Gastroesophageal sphincter (tissue), 4 donors: ENCODE results near the gene NEUROD2. TPM values are rescaled to one million over a fixed set of nuclear protein-coding genes. Genes with fewer than 3 reads are reported as not detected.

Experiments used
- total RNA-seq, 4 donors: library from RNA; depleted of rRNA; stranded (reverse); fragments of >200 nt; gene quantifications; one replicate each; pipeline ENCODE4 v1.1.0, GENCODE V29; 2016

The NEUROD2 gene
- total RNA-seq, 4 donors from 2014 or later, result not detected

Other genes with a start within 250 kb of the NEUROD2 start
- 10 to 100 TPM; 16.8 to 25.9 (median 21.5) TPM for gene FBXL20, start 206.3 kb downstream of the NEUROD2 start, total RNA-seq
- 10 to 100 TPM; 19.9 to 31.1 (median 25.1) TPM for gene MED1, start 156.7 kb downstream of the NEUROD2 start, total RNA-seq
- 10 to 100 TPM; 29.9 to 47.3 (median 38.2) TPM for gene CDK12, start 146.4 kb downstream of the NEUROD2 start, total RNA-seq
- gene PPP1R1B, start 19.0 kb upstream of the NEUROD2 start, total RNA-seq, result 10 to 100 TPM in 1 of 4 donors, 1 to 10 TPM in 3; 2.7 to 12.2 (median 8.6) TPM
- 10 to 100 TPM; 24.5 to 41.4 (median 27.5) TPM for gene STARD3, start 29.2 kb upstream of the NEUROD2 start, total RNA-seq
- 1 to 10 TPM in 3 of 4 donors, under 1 TPM in 1; 0.25 to 3.6 (median 1.5) TPM for gene TCAP, start 57.4 kb upstream of the NEUROD2 start, total RNA-seq
- 10 to 100 TPM in 1 of 4 donors, 1 to 10 TPM in 3; 6.7 to 11.7 (median 7.5) TPM for gene PNMT, start 60.5 kb upstream of the NEUROD2 start, total RNA-seq
- 10 to 100 TPM in 3 of 4 donors, 1 to 10 TPM in 1; 9.9 to 13.6 (median 11.1) TPM for gene PGAP3, start 80.1 kb upstream of the NEUROD2 start, total RNA-seq
- 10 to 100 TPM; 43.3 to 60.8 (median 48.2) TPM for gene ERBB2, start 92.1 kb upstream of the NEUROD2 start, total RNA-seq
- gene MIEN1, start 122.6 kb upstream of the NEUROD2 start, total RNA-seq, result 10 to 100 TPM; 39.4 to 72.4 (median 45.2) TPM
- 1 to 10 TPM in 1 of 4 donors, under 1 TPM in 1, not detected in 2; 0.85 to 5.8 TPM for gene GRB7, start 130.0 kb upstream of the NEUROD2 start, total RNA-seq